ENCODE measurements around the gene NUMB. TPM values are rescaled to one million over a fixed set of nuclear protein-coding genes. Genes with fewer than 3 reads are reported as not detected.

The NUMB gene
- total and polyA plus RNA-seq, 9 donors, result 32.9 to 78.2 (median 67.6) TPM

GRCh38 chr14:73489481-73490175 lies 31.3 kb upstream of the NUMB start:
- intact Hi-C loops (cut with DNase I), result no loop called here
- no peak overlapping the region for H3K27ac ChIP-seq
- no peak for DNase-seq
- H3K27me3 ChIP-seq, result no peaks in the 10 kb centered on the region
- TF ChIP-seq EP300 (IDR thresholded peaks at IDR 0.05) (no peak), CTCF (IDR thresholded peaks at IDR 0.05) (no peak), POLR2A (IDR thresholded peaks at IDR 0.05) (no peak)
- WGBS, 3 donors, result 68 to 71% (median 69%) methylated on average over 6 of the region's 6 CpGs
- H3K4me3 ChIP-seq, result no peak overlapping the region
- H3K36me3 ChIP-seq, result no peaks in the 10 kb centered on the region
- no peaks in the 10 kb centered on the region for H3K9me3 ChIP-seq
- H3K4me1 ChIP-seq (ENCODE audit: insufficient read depth), result peaks cover 7% of the 10 kb centered on the region

- DNase-seq, result no peak
- intact Hi-C loops (cut with DNase I), result loop anchor here in 2 of 4 donors (10.0 kb wide), 2 partner anchors 304 to 964 kb away; no protein-coding TSS in a partner anchor
- no peaks in the 10 kb centered on the region for H3K9me3 ChIP-seq
- WGBS, 3 donors, result 83 to 84% (median 83%) methylated on average over 15 of the region's 15 CpGs
- no peak overlapping the region for H3K27ac ChIP-seq
- no peaks in the 10 kb centered on the region for H3K36me3 ChIP-seq
- TF ChIP-seq EP300 (IDR thresholded peaks at IDR 0.05) (no peak), CTCF (IDR thresholded peaks at IDR 0.05) (no peak), POLR2A (IDR thresholded peaks at IDR 0.05) (no peak)
- no peak overlapping the region for H3K4me3 ChIP-seq
- H3K4me1 ChIP-seq (ENCODE audit: insufficient read depth), result no peaks in the 10 kb centered on the region
- no peaks in the 10 kb centered on the region for H3K27me3 ChIP-seq
Measured at GRCh38 chr14:73478684-73479083, 20.3 kb upstream of the NUMB start.

- intact Hi-C loops (cut with DNase I), result loop anchor here in 2 of 4 donors (10.0 kb wide), 2 partner anchors 303 to 963 kb away; no protein-coding TSS in a partner anchor
- Histone ChIP-seq H3K4me1 (ENCODE audit: insufficient read depth) (no peaks in the 10 kb centered on the region), H3K27me3 (no peaks in the 10 kb centered on the region), H3K9me3 (no peaks in the 10 kb centered on the region), H3K4me3 (no peak overlapping the region), H3K36me3 (no peaks in the 10 kb centered on the region), H3K27ac (no peak overlapping the region)
- no peak for DNase-seq
- WGBS, 3 donors, result 80 to 87% (median 84%) methylated on average over 6 of the region's 6 CpGs
- TF ChIP-seq POLR2A (IDR thresholded peaks at IDR 0.05), result no peak
- no peak for TF ChIP-seq EP300 (IDR thresholded peaks at IDR 0.05)
- no peak for TF ChIP-seq CTCF (IDR thresholded peaks at IDR 0.05)
Measured at GRCh38 chr14:73477618-73478266, 19.4 kb upstream of the NUMB start.

GRCh38 chr14:73476451-73476931 lies 18.1 kb upstream of the NUMB start:
- intact Hi-C loops (cut with DNase I), result loop anchor here in 2 of 4 donors (10.0 kb wide), 2 partner anchors 302 to 962 kb away; no protein-coding TSS in a partner anchor
- TF ChIP-seq CTCF (IDR thresholded peaks at IDR 0.05) (no peak), EP300 (IDR thresholded peaks at IDR 0.05) (no peak), POLR2A (IDR thresholded peaks at IDR 0.05) (no peak)

More at GRCh38 chr14:73476451-73476931, 18.1 kb upstream of the NUMB start:
- Histone ChIP-seq H3K36me3 (no peaks in the 10 kb centered on the region), H3K27me3 (no peaks in the 10 kb centered on the region), H3K9me3 (no peaks in the 10 kb centered on the region), H3K4me3 (no peak overlapping the region), H3K27ac (no peak overlapping the region), H3K4me1 (ENCODE audit: insufficient read depth) (no peaks in the 10 kb centered on the region)
- 49 to 69% (median 54%) methylated on average over 3 of the region's 3 CpGs for WGBS, 3 donors
- no peak for DNase-seq
